HCT116 (cell line): Measurements from ENCODE around the gene FAM210B. TPM values are rescaled to one million over a fixed set of nuclear protein-coding genes. Genes with fewer than 3 reads are reported as not detected.

Source experiments
- ATAC-seq: fragments of 200-7000 bp; cut with Tn5 transposase; 2 replicates; pipeline ENCODE4 v1.9.1; 2020; ENCODE audit warnings: mild to moderate bottlenecking, moderate library complexity
- BruUV-seq: library from RNA; stranded (reverse); fragments of 400-500 nt; replicated peaks from 2 replicates; lab custom pipeline; 2021; lab: Mats Ljungman, UMichigan
- CTCF ChIA-PET: fragments of 300-600 bp; sonication (Branson Sonifier 250); formaldehyde crosslinking; loops from one replicate; lab custom pipeline; 2021; ENCODE audit warnings: antibody characterized with exemption; lab: Charles Lee
- POLR2A ChIA-PET: fragments of 300-600, 350-600 bp; sonication (Branson Sonifier 250); formaldehyde crosslinking; loops from one replicate; lab custom pipeline; 2021; ENCODE audit warnings: antibody characterized with exemption; lab: Charles Lee
- RAD21 ChIA-PET, 2 experiments: fragments of 300-600 bp; sonication (Branson Sonifier 250); formaldehyde crosslinking; loops; one replicate each; lab custom pipeline; 2023; ENCODE audit warnings: low total read pairs in 2 of 2; ENCODE audit not compliant: uncharacterized antibody in 2 of 2, unreplicated experiment in 2 of 2, low non-redundant PET in 1 of 2; lab: Charles Lee
- DNase-seq: peaks from one replicate; pipeline ENCODE4 v3.0.0-alpha.2; 2010; ENCODE audit warnings: low read depth, low spot score
- H2AFZ ChIP-seq: fragments of 200-600 bp; shearing (Covaris generic), sonication (generic); 2 replicates; pipeline ENCODE4 v1.6.1; 2017; ENCODE audit warnings: low read depth, mixed run types, mixed read lengths, antibody characterized with exemption, low read length; ENCODE audit not compliant: poor library complexity, severe bottlenecking
- H3K27ac ChIP-seq: 2 replicates; pipeline ENCODE4 v1.5.1; 2012; ENCODE audit warnings: low read depth, low read length
- H3K27me3 ChIP-seq: fragments of 200-600 bp; sonication (generic); 2 replicates; pipeline ENCODE4 v1.6.1; 2016; ENCODE audit warnings: mixed run types, low read length, mixed read lengths; ENCODE audit not compliant: insufficient read depth
- H3K36me3 ChIP-seq, 2 experiments: fragments of 200-500 bp in 1 of 2; fragments of 200-600 bp in 1 of 2; sonication (Bioruptor generic) in 1 of 2; sonication (generic) in 1 of 2; 2 replicates each; pipeline versions ENCODE4 v1.5.1 to v1.6.1; 2014 to 2016; ENCODE audit warnings: low read length in 2 of 2, inconsistent platforms in 1 of 2, mixed read lengths in 1 of 2, mixed run types in 1 of 2; ENCODE audit not compliant: insufficient read depth in 2 of 2, control insufficient read depth in 1 of 2
- H3K4me1 ChIP-seq, 2 experiments: fragments of 200-600 bp in 1 of 2; sonication (generic) in 1 of 2; 2 replicates each; pipeline versions ENCODE4 v1.5.1 to v1.6.1; 2012 to 2017; ENCODE audit warnings: low read length in 2 of 2, inconsistent platforms in 1 of 2, mild to moderate bottlenecking in 1 of 2, mixed read lengths in 1 of 2, mixed run types in 1 of 2, moderate library complexity in 1 of 2; ENCODE audit not compliant: insufficient read depth in 2 of 2, control insufficient read depth in 1 of 2
- H3K4me2 ChIP-seq: fragments of 200-600 bp; sonication (generic); 2 replicates; pipeline ENCODE4 v1.6.1; 2017; ENCODE audit warnings: mixed run types, low read length, mixed read lengths
- H3K4me3 ChIP-seq, 2 experiments: fragments of 200-600 bp in 1 of 2; sonication (generic) in 1 of 2; replicated peaks in 1 of 2; 2 replicates each; pipeline ENCODE4 v1.5.1; 2011 to 2016; ENCODE audit warnings: low read length in 2 of 2, control low read depth in 1 of 2, low read depth in 1 of 2, mild to moderate bottlenecking in 1 of 2, mixed read lengths in 1 of 2, mixed run types in 1 of 2
- H3K79me2 ChIP-seq: fragments of 200-600 bp; sonication (generic); 2 replicates; pipeline ENCODE4 v1.6.1; 2017; ENCODE audit warnings: mild to moderate bottlenecking, mixed run types, low read length, moderate library complexity, mixed read lengths; ENCODE audit not compliant: insufficient read depth
- H3K9ac ChIP-seq: fragments of 200-600 bp; sonication (generic); 2 replicates; pipeline ENCODE4 v1.6.1; 2016; ENCODE audit warnings: low read length, mixed read lengths
- H3K9me2 ChIP-seq: fragments of 200-600 bp; sonication (generic), shearing (Covaris generic); 2 replicates; pipeline ENCODE4 v1.6.1; 2017; ENCODE audit warnings: mixed run types, mild to moderate bottlenecking, moderate library complexity; ENCODE audit not compliant: insufficient read depth
- H3K9me3 ChIP-seq, 2 experiments: fragments of 200-500 bp in 1 of 2; fragments of 200-600 bp in 1 of 2; sonication (Bioruptor generic) in 1 of 2; sonication (generic) in 1 of 2; 2 replicates each; pipeline ENCODE4 v1.6.1; 2014 to 2017; ENCODE audit warnings: low read length in 2 of 2, mixed read lengths in 2 of 2, inconsistent platforms in 1 of 2, low read depth in 1 of 2, mild to moderate bottlenecking in 1 of 2, mixed run types in 1 of 2, moderate library complexity in 1 of 2; ENCODE audit not compliant: control insufficient read depth in 1 of 2, insufficient read depth in 1 of 2
- H4K20me1 ChIP-seq: fragments of 200-600 bp; sonication (generic), shearing (Covaris generic); 2 replicates; pipeline ENCODE4 v1.6.1; 2017; ENCODE audit warnings: mixed run types, mild to moderate bottlenecking, moderate library complexity; ENCODE audit not compliant: insufficient read depth
- CBX3 ChIP-seq: IDR thresholded peaks from 2 replicates; pipeline ENCODE4 v1.6.1; 2012; ENCODE audit warnings: low read depth
- CEBPB ChIP-seq: IDR thresholded peaks from 2 replicates; pipeline ENCODE4 v1.6.1; 2012; ENCODE audit warnings: low read depth
- EGR1 ChIP-seq: IDR thresholded peaks from 2 replicates; pipeline ENCODE4 v1.6.1; 2012; ENCODE audit warnings: low read depth
- ELF1 ChIP-seq: IDR thresholded peaks from 2 replicates; pipeline ENCODE4 v1.6.1; 2012; ENCODE audit warnings: low read depth, borderline replicate concordance
- EZH2 ChIP-seq: fragments of 200-600 bp; sonication (generic); IDR thresholded peaks from 2 replicates; pipeline ENCODE4 v1.6.1; 2017; ENCODE audit warnings: antibody characterized with exemption, mixed run types
- EZH2phosphoT487 ChIP-seq: fragments of 200-600 bp; IDR thresholded peaks from 2 replicates; pipeline ENCODE4 v1.6.1; 2018; ENCODE audit warnings: antibody characterized with exemption, borderline replicate concordance
- FOSL1 ChIP-seq: IDR thresholded peaks from 2 replicates; pipeline ENCODE4 v1.6.1; 2012; ENCODE audit warnings: low read depth
- JUND ChIP-seq: IDR thresholded peaks from 2 replicates; pipeline ENCODE4 v1.6.1; 2012
- POLR2AphosphoS5 ChIP-seq: IDR thresholded peaks from 2 replicates; pipeline ENCODE4 v1.6.1; 2011; ENCODE audit warnings: mild to moderate bottlenecking, low read depth, low read length, moderate library complexity
- RAD21 ChIP-seq: IDR thresholded peaks from 2 replicates; pipeline ENCODE4 v1.6.1; 2012; ENCODE audit warnings: low read depth, mild to moderate bottlenecking
- SIN3A ChIP-seq: IDR thresholded peaks from 2 replicates; pipeline ENCODE4 v1.6.1; 2012; ENCODE audit warnings: low read depth
- SP1 ChIP-seq: IDR thresholded peaks from 2 replicates; pipeline ENCODE4 v1.6.1; 2012; ENCODE audit warnings: low read depth
- SRF ChIP-seq: IDR thresholded peaks from 2 replicates; pipeline ENCODE4 v1.6.1; 2012; ENCODE audit warnings: low read depth
- YY1 ChIP-seq: IDR thresholded peaks from 2 replicates; pipeline ENCODE4 v1.6.1; 2011; ENCODE audit warnings: low read length, low read depth, moderate library complexity, mild to moderate bottlenecking; ENCODE audit not compliant: insufficient replicate concordance; ENCODE audit errors: extremely low read depth
- ZFX ChIP-seq: fragments of 450-650 bp; IDR thresholded peaks from 2 replicates; pipeline ENCODE4 v1.6.1; 2017
- ZNF274 ChIP-seq: fragments of 200-500 bp; sonication (Bioruptor generic); IDR thresholded peaks from 2 replicates; pipeline ENCODE4 v1.6.1; 2014; ENCODE audit warnings: mild to moderate bottlenecking, low read depth, low read length, inconsistent platforms
- intact Hi-C: fragments of 100-400 bp; cut with micrococcal nuclease; formaldehyde crosslinking; loops from 2 replicates; pipeline ENCODE4 v1.10.0; 2022
- total RNA-seq: library from RNA; stranded (reverse); gene quantifications from one replicate; pipeline ENCODE4 v1.2.1, GENCODE V29; 2021; ENCODE audit not compliant: unreplicated experiment
- TF ChIP-seq, protein P1 (sequence below): IDR thresholded peaks from 2 replicates; pipeline ENCODE4 v1.6.1; 2011; ENCODE audit warnings: mild to moderate bottlenecking, low read length, moderate library complexity; ENCODE audit not compliant: insufficient replicate concordance; ENCODE audit errors: extremely low read depth
- TF ChIP-seq, protein P2 (sequence below): IDR thresholded peaks from 2 replicates; pipeline ENCODE4 v1.6.1; 2012
- TF ChIP-seq, protein P3 (sequence below), 3 experiments: fragments of 200-600 bp in 1 of 3; sonication (generic) in 1 of 3; IDR thresholded peaks in 2 of 3; conservative IDR thresholded peaks in 1 of 3; 2 replicates each; pipeline ENCODE4 v1.5.1; 2012 to 2017; ENCODE audit warnings: low read depth in 2 of 3, low read length in 2 of 3, antibody characterized with exemption in 1 of 3, borderline replicate concordance in 1 of 3, control low read depth in 1 of 3, mild to moderate bottlenecking in 1 of 3, mixed read lengths in 1 of 3, mixed run types in 1 of 3, moderate library complexity in 1 of 3; ENCODE audit not compliant: insufficient read depth in 1 of 3

Gene FAM210B
- total RNA-seq, 1 experiment from 2014 or later, result 12.0 TPM

DNA sequence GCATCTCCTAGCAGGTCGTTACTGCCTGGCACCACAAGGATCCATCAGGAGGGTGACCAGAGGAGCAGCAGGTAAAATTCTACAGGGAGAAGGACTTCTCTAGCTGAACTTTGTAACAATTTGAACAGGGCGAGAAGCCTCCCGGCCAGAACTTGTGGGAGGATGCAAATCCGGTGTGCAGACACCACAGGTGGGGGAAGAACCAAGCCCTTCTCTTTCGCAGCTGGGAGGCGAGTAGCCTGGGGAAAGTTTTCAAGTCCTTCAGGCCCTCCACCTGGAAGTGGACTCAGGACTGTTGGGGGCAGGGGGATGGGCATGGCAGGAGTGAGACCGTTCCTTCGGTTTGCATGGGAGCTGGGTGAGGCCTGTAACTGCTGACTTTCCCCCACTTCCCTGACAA is 42.7 kb upstream of the FAM210B start:
- no TSS peak for BruUV-seq
- Histone ChIP-seq H3K27me3 (peaks cover 8% of the 10 kb centered on the region; the same call in 1 of the 2 replicates), H3K36me3 (no peaks in the 10 kb centered on the region), H3K9ac (no peak overlapping the region), H3K79me2 (no peaks in the 10 kb centered on the region), H3K4me1 (no peaks in the 10 kb centered on the region), H3K9me2 (no peaks in the 10 kb centered on the region), H4K20me1 (no peaks in the 10 kb centered on the region), H3K27ac (no peak overlapping the region), H3K4me2 (no peak overlapping the region), H2AFZ (no peak overlapping the region), H3K4me3 (no peak overlapping the region), H3K9me3 (no peaks in the 10 kb centered on the region)
- no peak for TF ChIP-seq RAD21
- TF ChIP-seq, protein P1, sequence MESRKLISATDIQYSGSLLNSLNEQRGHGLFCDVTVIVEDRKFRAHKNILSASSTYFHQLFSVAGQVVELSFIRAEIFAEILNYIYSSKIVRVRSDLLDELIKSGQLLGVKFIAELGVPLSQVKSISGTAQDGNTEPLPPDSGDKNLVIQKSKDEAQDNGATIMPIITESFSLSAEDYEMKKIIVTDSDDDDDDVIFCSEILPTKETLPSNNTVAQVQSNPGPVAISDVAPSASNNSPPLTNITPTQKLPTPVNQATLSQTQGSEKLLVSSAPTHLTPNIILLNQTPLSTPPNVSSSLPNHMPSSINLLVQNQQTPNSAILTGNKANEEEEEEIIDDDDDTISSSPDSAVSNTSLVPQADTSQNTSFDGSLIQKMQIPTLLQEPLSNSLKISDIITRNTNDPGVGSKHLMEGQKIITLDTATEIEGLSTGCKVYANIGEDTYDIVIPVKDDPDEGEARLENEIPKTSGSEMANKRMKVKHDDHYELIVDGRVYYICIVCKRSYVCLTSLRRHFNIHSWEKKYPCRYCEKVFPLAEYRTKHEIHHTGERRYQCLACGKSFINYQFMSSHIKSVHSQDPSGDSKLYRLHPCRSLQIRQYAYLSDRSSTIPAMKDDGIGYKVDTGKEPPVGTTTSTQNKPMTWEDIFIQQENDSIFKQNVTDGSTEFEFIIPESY, result no peak
- ChIA-PET POLR2A (no interaction called here), RAD21 (no interaction called here), CTCF (no interaction called here)
- no peak for ATAC-seq
- intact Hi-C loops, result no loop called here
- DNase-seq, result no peak

DNA sequence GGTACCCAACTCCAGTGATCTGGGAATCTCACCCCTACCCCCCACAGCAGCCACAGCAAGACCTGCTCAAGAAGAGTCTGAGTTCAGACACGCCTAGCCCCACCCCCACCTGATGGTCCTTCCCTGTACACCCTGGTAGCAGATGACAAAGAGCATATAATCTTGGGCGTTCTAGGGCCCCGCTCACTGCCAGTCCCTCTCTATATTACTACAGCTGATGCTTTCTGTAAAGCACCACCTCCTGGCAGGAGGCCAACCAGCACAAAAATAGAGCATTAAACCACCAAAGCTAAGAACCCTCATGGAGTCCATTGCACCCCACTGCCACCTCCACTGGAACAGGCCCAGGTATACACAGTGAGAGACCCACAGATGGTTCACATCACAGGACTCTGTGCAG is 42.3 kb upstream of the FAM210B start:
- Histone ChIP-seq H3K79me2 (no peaks in the 10 kb centered on the region), H3K4me2 (no peak overlapping the region), H3K9me2 (no peaks in the 10 kb centered on the region), H3K4me3 (no peak overlapping the region), H3K9me3 (no peaks in the 10 kb centered on the region), H3K4me1 (no peaks in the 10 kb centered on the region), H3K27ac (no peak overlapping the region), H3K36me3 (no peaks in the 10 kb centered on the region), H4K20me1 (no peaks in the 10 kb centered on the region), H3K27me3 (peaks cover 8% of the 10 kb centered on the region; the same call in 1 of the 2 replicates), H3K9ac (no peak overlapping the region), H2AFZ (no peak overlapping the region)
- ATAC-seq (no peak), DNase-seq (no peak)
- ChIA-PET RAD21 (no interaction called here), POLR2A (no interaction called here), CTCF (no interaction called here)
- TF ChIP-seq EZH2 (no peak), EGR1 (no peak), ELF1 (no peak), SP1 (no peak), RAD21 (no peak), FOSL1 (no peak), CEBPB (no peak), ZFX (no peak), YY1 (no peak), EZH2phosphoT487 (no peak), POLR2AphosphoS5 (no peak), CBX3 (no peak), SRF (no peak), JUND (no peak), SIN3A (no peak), ZNF274 (no peak)
- TF ChIP-seq, protein P2, sequence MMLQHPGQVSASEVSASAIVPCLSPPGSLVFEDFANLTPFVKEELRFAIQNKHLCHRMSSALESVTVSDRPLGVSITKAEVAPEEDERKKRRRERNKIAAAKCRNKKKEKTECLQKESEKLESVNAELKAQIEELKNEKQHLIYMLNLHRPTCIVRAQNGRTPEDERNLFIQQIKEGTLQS, result no peak
- TF ChIP-seq, protein P3, sequence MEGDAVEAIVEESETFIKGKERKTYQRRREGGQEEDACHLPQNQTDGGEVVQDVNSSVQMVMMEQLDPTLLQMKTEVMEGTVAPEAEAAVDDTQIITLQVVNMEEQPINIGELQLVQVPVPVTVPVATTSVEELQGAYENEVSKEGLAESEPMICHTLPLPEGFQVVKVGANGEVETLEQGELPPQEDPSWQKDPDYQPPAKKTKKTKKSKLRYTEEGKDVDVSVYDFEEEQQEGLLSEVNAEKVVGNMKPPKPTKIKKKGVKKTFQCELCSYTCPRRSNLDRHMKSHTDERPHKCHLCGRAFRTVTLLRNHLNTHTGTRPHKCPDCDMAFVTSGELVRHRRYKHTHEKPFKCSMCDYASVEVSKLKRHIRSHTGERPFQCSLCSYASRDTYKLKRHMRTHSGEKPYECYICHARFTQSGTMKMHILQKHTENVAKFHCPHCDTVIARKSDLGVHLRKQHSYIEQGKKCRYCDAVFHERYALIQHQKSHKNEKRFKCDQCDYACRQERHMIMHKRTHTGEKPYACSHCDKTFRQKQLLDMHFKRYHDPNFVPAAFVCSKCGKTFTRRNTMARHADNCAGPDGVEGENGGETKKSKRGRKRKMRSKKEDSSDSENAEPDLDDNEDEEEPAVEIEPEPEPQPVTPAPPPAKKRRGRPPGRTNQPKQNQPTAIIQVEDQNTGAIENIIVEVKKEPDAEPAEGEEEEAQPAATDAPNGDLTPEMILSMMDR (IDR thresholded peaks at IDR 0.05 in 2 of 3, conservative IDR thresholded peaks at IDR 0.05 in 1 of 3; ENCODE audit: borderline replicate concordance in 1 of 3, insufficient read depth in 1 of 3, low read depth in 2 of 3, low read length in 2 of 3), result no peak
- BruUV-seq, result no TSS peak
- intact Hi-C loops, result no loop called here
